SU-DHL-6 (cell line): ENCODE data around the gene TCF4.

ENCODE experiments used
- H2AFZ ChIP-seq: fragments of 200-600 bp; sonication (generic); 2 replicates; pipeline ENCODE4 v1.6.1; 2014; ENCODE audit warnings: low read depth, mild to moderate bottlenecking, moderate library complexity, mixed read lengths, antibody characterized with exemption, low read length; ENCODE audit not compliant: severe bottlenecking
- H3F3A ChIP-seq: fragments of 200-600 bp; shearing (Covaris generic); 2 replicates; pipeline ENCODE4 v1.6.0; 2016; ENCODE audit warnings: antibody characterized with exemption, mild to moderate bottlenecking; ENCODE audit not compliant: insufficient read depth
- H3K27ac ChIP-seq: fragments of 200-600 bp; sonication (generic); 2 replicates; pipeline ENCODE4 v1.5.1; 2016; ENCODE audit warnings: low read depth, mild to moderate bottlenecking, low read length, moderate library complexity, mixed read lengths
- H3K27me3 ChIP-seq: fragments of 200-600 bp; sonication (generic), shearing (Covaris generic); 2 replicates; pipeline ENCODE4 v1.6.0; 2014; ENCODE audit warnings: mild to moderate bottlenecking, low read length
- H3K36me3 ChIP-seq: fragments of 200-600 bp; sonication (generic); 2 replicates; pipeline ENCODE4 v1.6.1; 2014; ENCODE audit warnings: mild to moderate bottlenecking, low read length, mixed read lengths
- H3K4me2 ChIP-seq: fragments of 300-600, 200-600 bp; shearing (Covaris generic), sonication (generic); 2 replicates; pipeline ENCODE4 v1.6.0; 2014; ENCODE audit warnings: low read length, low read depth, mild to moderate bottlenecking; ENCODE audit not compliant: poor library complexity, severe bottlenecking
- H3K4me3 ChIP-seq: fragments of 200-600 bp; sonication (generic); 2 replicates; pipeline ENCODE4 v1.5.1; 2014; ENCODE audit warnings: antibody characterized with exemption, low read length, mild to moderate bottlenecking, mixed read lengths; ENCODE audit not compliant: insufficient read depth, poor library complexity, severe bottlenecking
- H3K79me2 ChIP-seq: fragments of 200-600 bp; sonication (generic); 2 replicates; pipeline ENCODE4 v1.6.1; 2014; ENCODE audit warnings: mild to moderate bottlenecking, low read length, moderate library complexity; ENCODE audit not compliant: insufficient read depth
- H3K9ac ChIP-seq: fragments of 200-600 bp; sonication (generic); 2 replicates; pipeline ENCODE4 v1.7.0; 2014; ENCODE audit warnings: mild to moderate bottlenecking, low read length
- H3K9me2 ChIP-seq: fragments of 200-600 bp; sonication (generic); replicated peaks from 2 replicates; pipeline ENCODE4 v1.6.1; 2014; ENCODE audit warnings: low read length; ENCODE audit not compliant: insufficient read depth
- H3K9me3 ChIP-seq: fragments of 200-600 bp; sonication (generic); 2 replicates; pipeline ENCODE4 v1.6.1; 2014; ENCODE audit warnings: low read length, mixed read lengths; ENCODE audit not compliant: insufficient read depth
- H4K20me1 ChIP-seq: fragments of 200-600 bp; sonication (generic); 2 replicates; pipeline ENCODE4 v1.6.1; 2014; ENCODE audit warnings: low read depth, mild to moderate bottlenecking, antibody characterized with exemption, low read length, moderate library complexity, mixed read lengths
- CTCF ChIP-seq: fragments of 200-600 bp; sonication (generic); IDR thresholded peaks from one replicate; pipeline ENCODE4 v1.5.1; 2017; ENCODE audit warnings: antibody characterized with exemption, mild to moderate bottlenecking, low read length, moderate library complexity; ENCODE audit not compliant: insufficient read depth, poor library complexity, severe bottlenecking
- EZH2phosphoT487 ChIP-seq: fragments of 200-600 bp; sonication (generic), shearing (Covaris generic); conservative IDR thresholded peaks from 2 replicates; pipeline ENCODE4 v1.6.1; 2018; ENCODE audit warnings: mild to moderate bottlenecking, antibody characterized with exemption, low read length, moderate library complexity, mixed read lengths

The TCF4 gene

GRCh38 chr18:55326134-55326533, 261.9 kb downstream of the TCF4 start:
- no peak for TF ChIP-seq CTCF
- no peak for TF ChIP-seq EZH2phosphoT487
- Histone ChIP-seq H4K20me1 (no peaks in the 10 kb centered on the region), H3K4me2 (no peak overlapping the region), H3K27me3 (no peaks in the 10 kb centered on the region), H3K9ac (no peak overlapping the region), H3F3A (no peaks in the 10 kb centered on the region), H3K9me2 (no peaks in the 10 kb centered on the region), H3K79me2 (no peaks in the 10 kb centered on the region), H3K27ac (no peak overlapping the region), H3K9me3 (no peaks in the 10 kb centered on the region), H3K4me3 (no peak overlapping the region), H3K36me3 (no peaks in the 10 kb centered on the region), H2AFZ (no peak overlapping the region)

DNA sequence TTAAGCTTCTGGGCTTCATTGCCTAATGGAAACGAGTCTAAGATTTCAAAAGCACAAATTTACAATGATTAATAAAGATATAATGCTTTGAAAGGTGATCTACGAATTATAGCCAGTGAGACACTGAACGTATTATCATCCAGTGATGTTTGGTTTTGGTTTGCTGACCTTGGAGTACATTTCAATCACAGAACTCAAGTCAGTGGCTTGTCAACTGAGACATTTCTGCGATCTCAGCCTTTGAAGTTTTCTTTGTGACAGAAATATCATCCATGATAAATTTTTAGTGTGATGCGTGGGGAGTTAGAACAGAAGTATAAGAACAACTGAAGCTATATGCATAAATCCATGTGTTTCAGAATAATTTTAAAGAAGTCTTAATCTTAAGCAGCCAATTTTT, 263.8 kb downstream of the TCF4 start:
- Histone ChIP-seq H3K27ac (no peak overlapping the region), H3K27me3 (no peaks in the 10 kb centered on the region), H3F3A (no peaks in the 10 kb centered on the region), H3K36me3 (no peaks in the 10 kb centered on the region), H3K9me2 (no peaks in the 10 kb centered on the region), H3K79me2 (no peaks in the 10 kb centered on the region), H2AFZ (no peak overlapping the region), H3K9me3 (no peaks in the 10 kb centered on the region), H3K4me3 (no peak overlapping the region), H3K4me2 (no peak overlapping the region), H4K20me1 (no peaks in the 10 kb centered on the region), H3K9ac (no peak overlapping the region)
- TF ChIP-seq CTCF (no peak), EZH2phosphoT487 (no peak)

DNA sequence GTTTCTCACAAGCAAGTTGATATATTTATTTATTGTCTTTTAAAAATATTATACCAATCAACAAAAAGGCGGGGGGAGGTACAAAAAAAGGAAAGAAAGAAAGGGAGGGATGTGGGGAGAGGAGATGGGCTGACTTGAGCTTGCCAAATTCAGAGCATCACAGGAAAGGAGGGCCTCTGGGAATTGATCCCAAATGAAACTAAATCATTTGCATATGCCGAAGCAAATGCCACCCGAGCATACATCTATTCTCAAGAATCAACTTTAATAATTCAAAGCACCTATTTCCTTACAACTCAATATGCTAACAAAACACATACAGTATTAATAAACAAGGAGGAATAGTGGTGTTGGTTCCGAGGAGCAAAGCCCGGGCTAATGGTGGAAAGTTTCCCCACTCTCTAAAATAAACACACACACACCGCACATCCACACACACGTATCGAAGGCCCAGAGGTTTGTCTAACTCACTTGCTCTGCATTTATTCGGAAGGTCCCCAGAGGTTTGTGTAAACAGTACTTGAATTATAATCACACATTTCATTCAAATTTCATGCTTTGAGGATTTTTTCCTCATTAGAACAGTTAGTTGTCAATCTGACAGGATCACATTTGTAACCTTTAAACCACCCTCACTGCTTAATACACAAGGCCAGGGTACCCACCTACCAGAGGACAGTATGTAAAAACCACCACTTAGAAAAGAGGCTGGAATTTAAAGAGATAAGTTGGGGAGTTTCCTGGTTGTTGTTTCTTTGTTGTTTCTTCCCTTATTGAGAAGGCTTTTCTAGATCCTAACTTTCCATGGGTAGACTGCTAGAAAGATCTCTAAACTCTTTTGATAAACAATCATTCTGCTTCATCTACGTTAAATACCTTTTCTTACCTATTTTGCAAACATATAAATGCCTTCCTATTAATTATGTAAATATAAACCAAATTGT, 264.7 kb downstream of the TCF4 start:
- Histone ChIP-seq H3K79me2 (no peaks in the 10 kb centered on the region), H3K36me3 (no peaks in the 10 kb centered on the region), H3K4me3 (no peak overlapping the region), H3F3A (no peaks in the 10 kb centered on the region), H2AFZ (no peak overlapping the region), H4K20me1 (no peaks in the 10 kb centered on the region), H3K9me2 (no peaks in the 10 kb centered on the region), H3K9me3 (no peaks in the 10 kb centered on the region), H3K27me3 (no peaks in the 10 kb centered on the region), H3K9ac (no peak overlapping the region), H3K4me2 (no peak overlapping the region), H3K27ac (no peak overlapping the region)
- TF ChIP-seq CTCF, result no peak
- no peak for TF ChIP-seq EZH2phosphoT487
